GM19324 (cell line): ENCODE data around the gene LIN52.
A peak's percentile ranks its signal among the peaks of the same experiment; 100 is the strongest.

Experiments
- ATAC-seq: cut with Tn5 transposase; IDR thresholded peaks from one replicate; pipeline ENCODE4 v1.9.1; 2021; ENCODE audit warnings: mild to moderate bottlenecking, moderate library complexity; ENCODE audit not compliant: unreplicated experiment, low FRiP score

Gene LIN52

GRCh38 chr14:74084277-74085046 is at the start of gene LIN52, which contains the start of gene ALDH6A1:
Gene LIN52, plus strand, starts transcription at chr14:74084956. Its CDS starts 19 bp downstream, at chr14:74084975.
Gene ALDH6A1, minus strand, starts transcription at chr14:74084453. Its CDS starts 59 bp downstream, at chr14:74084394.
- peak; percentile 95 for ATAC-seq

- no peak for ATAC-seq
These were observed 49.2 kb upstream of the LIN52 start for GRCh38 chr14:74035556-74035955.

GRCh38 chr14:74038020-74038859 is 46.5 kb upstream of the LIN52 start:
- no peak for ATAC-seq

GRCh38 chr14:74042296-74042695 is 42.5 kb upstream of the LIN52 start:
- ATAC-seq: no peak

- ATAC-seq: no peak
These were observed 39.2 kb upstream of the LIN52 start for GRCh38 chr14:74045522-74045921.

- ATAC-seq: no peak
These were observed 36.5 kb upstream of the LIN52 start for GRCh38 chr14:74048281-74048680.

- ATAC-seq: no peak
These were observed 34.8 kb upstream of the LIN52 start for GRCh38 chr14:74049876-74050495.

- ATAC-seq: no peak
These were observed 22.0 kb upstream of the LIN52 start for GRCh38 chr14:74062809-74063150.

- no peak for ATAC-seq
These were observed 20.3 kb upstream of the LIN52 start for GRCh38 chr14:74064426-74064825.

- ATAC-seq: no peak
These were observed 19.9 kb upstream of the LIN52 start for GRCh38 chr14:74064883-74065282.

GRCh38 chr14:74065746-74066575 is 18.8 kb upstream of the LIN52 start:
- no peak for ATAC-seq

- no peak for ATAC-seq
These were observed 7.4 kb upstream of the LIN52 start for GRCh38 chr14:74077401-74077800.

- ATAC-seq: no peak
These were observed 3.8 kb upstream of the LIN52 start for GRCh38 chr14:74080820-74081460.

GRCh38 chr14:74081491-74081890 is 3.3 kb upstream of the LIN52 start:
- no peak for ATAC-seq

- ATAC-seq: no peak
These were observed 1.6 kb upstream of the LIN52 start for GRCh38 chr14:74083161-74083560.

GRCh38 chr14:74083784-74084276 is 926 bp upstream of the LIN52 start:
- no peak for ATAC-seq

- peak; percentile 8 for ATAC-seq
These were observed 386 bp downstream of the LIN52 start for GRCh38 chr14:74085047-74085637.

- ATAC-seq: no peak
These were observed 1.1 kb downstream of the LIN52 start for GRCh38 chr14:74085828-74086227.
